Fibroblast of mammary gland (primary cell): ENCODE results near the gene MS4A15.

Source experiments
- DNase-seq: peaks from one replicate; pipeline ENCODE4 v3.0.0-alpha.2; 2010; ENCODE audit warnings: low read depth
- H3K4me3 ChIP-seq: 2 replicates; pipeline ENCODE4 v1.5.1; 2011; ENCODE audit warnings: low read depth, mild to moderate bottlenecking, low read length, moderate library complexity; ENCODE audit not compliant: control insufficient read depth
- CTCF ChIP-seq: conservative IDR thresholded peaks from 2 replicates; pipeline ENCODE4 v1.5.1; 2011; ENCODE audit warnings: low read depth, low read length, inconsistent platforms; ENCODE audit not compliant: control insufficient read depth, insufficient read depth

MS4A15 gene

GRCh38 chr11:60809691-60810090 lies 53.0 kb downstream of the MS4A15 start:
- DNase-seq = no peak
- no peak for TF ChIP-seq CTCF
- H3K4me3 ChIP-seq = no peak overlapping the region

- H3K4me3 ChIP-seq = no peak overlapping the region
- no peak for TF ChIP-seq CTCF
- no peak for DNase-seq
These were observed 53.5 kb downstream of the MS4A15 start for GRCh38 chr11:60810151-60810550.

- no peak overlapping the region for H3K4me3 ChIP-seq
- no peak for TF ChIP-seq CTCF
- DNase-seq = no peak
These were observed 53.9 kb downstream of the MS4A15 start for GRCh38 chr11:60810569-60810968.

- no peak overlapping the region for H3K4me3 ChIP-seq
- TF ChIP-seq CTCF = no peak
- DNase-seq = no peak
These were observed 56.7 kb downstream of the MS4A15 start for GRCh38 chr11:60813324-60813723.

GRCh38 chr11:60814112-60814511 lies 57.4 kb downstream of the MS4A15 start:
- H3K4me3 ChIP-seq = no peak overlapping the region
- DNase-seq = no peak
- TF ChIP-seq CTCF = no peak

- no peak for TF ChIP-seq CTCF
- H3K4me3 ChIP-seq = no peak overlapping the region
- no peak for DNase-seq
These were observed 60.0 kb downstream of the MS4A15 start for GRCh38 chr11:60816590-60817157.

GRCh38 chr11:60818057-60818456 lies 61.4 kb downstream of the MS4A15 start:
- no peak for DNase-seq
- no peak for TF ChIP-seq CTCF
- H3K4me3 ChIP-seq = no peak overlapping the region
